Stimulated activated CD4-positive, alpha-beta T cell treated with anti-CD3 and anti-CD28 coated beads, Interleukin-4, amount 100 ng/mL, for 48 hours (primary cell): ENCODE data around the gene PPFIBP2.

ENCODE experiments used
- DNase-seq, 2 donors: peaks; one replicate each; pipeline ENCODE4 v3.0.0-alpha.2; 2020; ENCODE audit warnings: low read depth in 2 of 2

Gene PPFIBP2

GRCh38 chr11:7525424-7525823 lies 11.6 kb downstream of the PPFIBP2 start:
- DNase-seq: no peak

GRCh38 chr11:7527029-7527428 lies 13.2 kb downstream of the PPFIBP2 start:
- DNase-seq: no peak

- no peak for DNase-seq
Observed at GRCh38 chr11:7528514-7529049, 14.8 kb downstream of the PPFIBP2 start.

- DNase-seq: no peak
Observed at GRCh38 chr11:7530013-7530640, 16.3 kb downstream of the PPFIBP2 start.

- no peak for DNase-seq
Observed at GRCh38 chr11:7531011-7531410, 17.2 kb downstream of the PPFIBP2 start.

GRCh38 chr11:7532405-7533145 lies 18.8 kb downstream of the PPFIBP2 start:
- DNase-seq: no peak

- DNase-seq: no peak
Observed at GRCh38 chr11:7533199-7534041, 19.6 kb downstream of the PPFIBP2 start.

GRCh38 chr11:7534042-7534378 lies 20.2 kb downstream of the PPFIBP2 start:
- DNase-seq: no peak

GRCh38 chr11:7536100-7536499 lies 22.3 kb downstream of the PPFIBP2 start:
- DNase-seq: no peak

GRCh38 chr11:7537265-7537664 lies 23.5 kb downstream of the PPFIBP2 start:
- DNase-seq: no peak

- no peak for DNase-seq
Observed at GRCh38 chr11:7538031-7538430, 24.2 kb downstream of the PPFIBP2 start.

GRCh38 chr11:7538466-7539454 lies 25.0 kb downstream of the PPFIBP2 start:
- no peak for DNase-seq

GRCh38 chr11:7540830-7541555 lies 27.2 kb downstream of the PPFIBP2 start:
- DNase-seq: no peak

GRCh38 chr11:7543302-7543701 lies 29.5 kb downstream of the PPFIBP2 start:
- DNase-seq: no peak

- DNase-seq: no peak
Observed at GRCh38 chr11:7544021-7544420, 30.2 kb downstream of the PPFIBP2 start.

GRCh38 chr11:7545611-7546010 lies 31.8 kb downstream of the PPFIBP2 start:
- no peak for DNase-seq

- no peak for DNase-seq
Observed at GRCh38 chr11:7546324-7546791, 32.6 kb downstream of the PPFIBP2 start.

- no peak for DNase-seq
Observed at GRCh38 chr11:7547687-7548086, 33.9 kb downstream of the PPFIBP2 start.

GRCh38 chr11:7548659-7549274 lies 35.0 kb downstream of the PPFIBP2 start:
- peak in 1 of 2 donors; percentile 11 for DNase-seq

- no peak for DNase-seq
Observed at GRCh38 chr11:7549681-7550080, 35.9 kb downstream of the PPFIBP2 start.
